Hepatic stellate cell (primary cell): ENCODE measurements around the gene FBXO8.
A peak's percentile ranks its signal among the peaks of the same experiment; 100 is the strongest.
"Not testable (repeated sequence)": the region's sequence is repeated elsewhere in the genome, so short reads cannot be mapped to it uniquely, and the experiment has no call there.

Source experiments
- DNase-seq: peaks from one replicate; pipeline ENCODE4 v3.0.0; 2011; ENCODE audit warnings: low spot score

FBXO8 gene

DNA sequence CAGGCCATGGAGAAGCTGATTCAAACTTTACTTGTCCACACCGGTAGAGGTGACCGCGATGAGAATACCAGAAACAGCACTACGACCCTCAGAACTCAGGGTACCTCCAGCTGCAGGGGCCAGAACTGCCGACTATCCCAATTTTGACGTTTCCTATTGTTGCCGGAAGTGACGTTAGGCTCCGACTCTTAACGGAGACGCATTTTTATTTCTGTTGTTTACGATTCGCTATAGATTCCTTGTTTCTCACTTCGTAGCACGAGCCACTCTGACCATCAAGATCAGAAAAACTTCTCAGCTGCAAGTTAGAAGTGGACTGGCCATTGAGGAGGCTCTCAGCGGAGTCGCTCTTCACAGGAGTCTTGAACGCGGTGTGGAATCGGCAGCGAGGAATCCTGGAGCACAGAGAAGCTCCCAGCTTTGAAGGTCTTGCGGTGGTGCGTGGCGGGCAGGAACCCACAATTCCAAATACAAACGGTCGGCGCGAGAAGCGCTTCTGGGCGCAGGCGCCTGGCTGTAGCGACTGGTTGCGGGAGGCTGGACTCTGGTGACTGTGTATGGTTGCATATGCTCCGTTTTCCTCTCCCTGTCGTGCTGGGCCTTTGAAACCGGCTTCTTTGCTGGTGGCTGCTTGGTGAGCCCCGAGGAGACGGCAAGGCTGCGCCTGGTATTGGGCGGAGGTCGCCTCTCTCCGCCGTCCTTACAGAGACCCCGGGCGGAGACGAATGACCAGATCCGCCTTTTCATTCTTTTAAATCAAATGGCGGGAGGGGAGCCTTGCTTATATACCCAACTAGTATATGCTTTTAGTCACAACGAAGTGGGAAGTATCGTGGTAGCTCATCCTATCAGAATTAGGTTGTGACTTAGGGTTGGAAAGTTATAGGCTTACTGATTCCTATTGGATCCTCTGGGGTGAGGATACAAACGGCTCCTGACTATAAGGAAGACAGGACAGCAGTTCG is at the start of gene FBXO8, which contains the start of gene CEP44:
Gene FBXO8, minus strand, starts transcription at position 161 of the 965 bp plus-strand sequence. CDS start 20,575 bp downstream, outside the sequence.
Gene CEP44, plus strand, starts transcription at position 405 of the 965 bp plus-strand sequence. CDS start 15,211 bp downstream, outside the sequence.
- DNase-seq: peak; percentile 67

- no peak for DNase-seq
Measured at GRCh38 chr4:174332741-174333493, 49.5 kb upstream of the FBXO8 start.

- no peak for DNase-seq
Measured at GRCh38 chr4:174324725-174325124, 41.3 kb upstream of the FBXO8 start.

DNA sequence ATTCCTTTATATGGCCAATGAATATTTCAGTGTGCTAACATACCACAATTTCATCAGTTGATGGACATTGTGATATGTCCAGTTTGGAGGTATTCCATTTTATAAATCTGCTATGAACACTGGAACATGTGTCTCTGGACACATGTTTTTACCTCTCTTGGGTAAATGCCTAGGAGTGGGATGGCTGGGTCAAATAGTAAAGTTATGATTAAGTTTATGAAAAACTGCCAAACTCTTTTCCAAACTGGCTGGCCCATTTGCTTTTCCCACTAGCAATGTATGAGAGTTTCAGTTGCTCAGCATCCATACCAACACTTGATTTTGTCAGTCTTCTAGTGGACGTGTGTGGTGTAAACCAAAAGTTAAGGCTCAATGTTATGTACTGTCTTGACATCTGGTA is 40.8 kb upstream of the FBXO8 start:
- DNase-seq: no peak

- no peak for DNase-seq
Measured at GRCh38 chr4:174320494-174321199, 37.2 kb upstream of the FBXO8 start.

- no peak for DNase-seq
Measured at GRCh38 chr4:174318829-174319764, 35.6 kb upstream of the FBXO8 start.

DNA sequence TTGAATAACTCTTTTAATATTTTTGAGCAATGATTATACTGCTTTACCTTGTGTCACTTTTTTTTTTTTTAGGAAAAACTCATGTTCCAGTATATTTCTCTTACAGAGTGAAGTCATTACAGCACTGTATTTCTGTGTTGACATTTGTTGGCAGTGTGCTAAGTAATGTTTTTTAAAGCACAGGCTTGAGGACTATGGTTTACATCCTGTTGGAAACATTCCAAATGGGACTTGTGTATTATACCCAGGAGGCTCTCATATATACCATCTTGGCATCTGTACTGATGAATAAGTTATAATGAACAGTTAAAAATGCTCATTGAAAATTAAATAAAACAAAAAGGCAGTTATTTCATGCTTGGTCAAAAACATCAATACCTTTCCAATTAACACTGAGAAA is 34.1 kb upstream of the FBXO8 start:
- no peak for DNase-seq

GRCh38 chr4:174316954-174317353 is 33.5 kb upstream of the FBXO8 start:
- no peak for DNase-seq

DNA sequence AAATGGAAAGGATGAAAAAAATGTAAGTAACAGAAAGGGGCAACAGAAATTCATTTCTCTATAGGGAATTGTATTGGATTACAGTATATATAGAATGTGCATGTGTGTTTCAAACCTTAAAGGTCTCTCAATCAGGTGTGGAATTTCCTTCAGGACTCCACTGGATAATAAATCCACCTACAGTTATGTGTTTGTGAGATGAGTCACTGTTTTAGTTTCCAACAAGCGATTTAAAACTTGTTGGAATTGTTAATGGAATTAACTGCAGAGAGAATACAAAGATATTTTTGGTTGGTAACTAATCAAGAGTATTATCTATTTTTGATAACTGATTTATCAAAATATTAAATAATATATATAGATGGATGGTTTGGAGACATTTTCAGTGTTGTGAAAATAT is 33.1 kb upstream of the FBXO8 start:
- no peak for DNase-seq

DNA sequence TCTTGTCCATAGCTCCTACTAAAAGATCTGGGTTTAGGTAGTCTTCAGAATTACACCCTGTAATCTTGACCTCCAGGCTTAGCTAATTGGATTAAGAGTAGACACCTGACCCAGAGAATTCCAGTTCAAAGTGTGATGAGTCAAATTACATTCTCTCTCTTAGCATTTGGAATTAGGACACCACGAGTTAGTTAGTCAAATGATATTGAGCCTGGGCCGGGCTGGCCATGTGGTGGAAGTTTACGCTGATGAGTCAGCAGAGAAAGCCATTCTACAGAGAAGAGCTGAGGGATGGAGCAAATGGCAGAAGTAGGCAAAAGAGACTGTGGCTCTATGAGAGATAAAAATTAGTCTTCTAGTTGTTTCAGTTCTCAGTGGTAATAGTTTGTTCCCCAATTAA is 31.3 kb upstream of the FBXO8 start:
- DNase-seq: peak; percentile 9

- DNase-seq: no peak
Measured at GRCh38 chr4:174314274-174314673, 30.8 kb upstream of the FBXO8 start.

GRCh38 chr4:174312993-174313392 is 29.5 kb upstream of the FBXO8 start:
- no peak for DNase-seq

DNA sequence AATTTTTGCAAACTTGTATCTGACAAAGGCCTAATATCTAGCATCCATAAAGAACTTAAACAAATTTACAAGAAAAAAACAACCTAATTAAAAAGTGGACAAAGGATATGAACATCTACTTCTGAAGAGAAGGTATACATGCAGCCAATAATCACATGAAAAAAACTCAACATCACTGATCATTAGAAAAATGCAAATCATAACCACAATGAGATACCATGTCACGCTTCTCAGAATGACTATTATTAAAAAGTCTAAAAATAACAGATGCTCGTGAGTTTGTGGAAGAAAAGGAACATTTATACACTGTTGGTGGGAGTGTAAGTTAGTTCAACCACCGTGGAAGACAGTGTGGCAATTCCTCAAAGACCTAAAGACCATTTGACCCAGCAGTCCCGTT is 24.2 kb upstream of the FBXO8 start:
- DNase-seq: no peak

- no peak for DNase-seq
Measured at GRCh38 chr4:174305961-174306360, 22.5 kb upstream of the FBXO8 start.

DNA sequence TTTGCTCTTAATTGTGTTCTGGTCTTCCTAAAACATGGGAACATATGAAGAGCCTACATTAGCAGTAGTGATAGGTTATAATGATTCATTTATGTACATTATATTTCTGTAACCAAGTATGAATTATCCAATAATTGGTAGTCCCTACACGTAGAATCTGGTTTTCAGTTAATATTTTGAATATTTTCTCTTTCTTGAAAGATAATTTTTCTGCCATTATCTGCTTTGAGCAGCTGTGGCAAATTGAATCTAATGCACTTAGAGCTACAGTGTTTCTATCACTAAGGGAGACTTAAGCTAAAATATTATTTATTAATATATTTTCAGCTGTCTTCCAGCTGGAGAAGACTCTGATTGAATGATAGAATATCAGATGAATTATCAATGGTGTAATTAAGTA is 21.2 kb upstream of the FBXO8 start:
- DNase-seq: no peak

- DNase-seq: no peak
Measured at GRCh38 chr4:174303687-174304086, 20.2 kb upstream of the FBXO8 start.

- not testable (repeated sequence) for DNase-seq
Measured at GRCh38 chr4:174295142-174295541, 11.7 kb upstream of the FBXO8 start.

- DNase-seq: not testable (repeated sequence)
Measured at GRCh38 chr4:174294641-174295040, 11.2 kb upstream of the FBXO8 start.

DNA sequence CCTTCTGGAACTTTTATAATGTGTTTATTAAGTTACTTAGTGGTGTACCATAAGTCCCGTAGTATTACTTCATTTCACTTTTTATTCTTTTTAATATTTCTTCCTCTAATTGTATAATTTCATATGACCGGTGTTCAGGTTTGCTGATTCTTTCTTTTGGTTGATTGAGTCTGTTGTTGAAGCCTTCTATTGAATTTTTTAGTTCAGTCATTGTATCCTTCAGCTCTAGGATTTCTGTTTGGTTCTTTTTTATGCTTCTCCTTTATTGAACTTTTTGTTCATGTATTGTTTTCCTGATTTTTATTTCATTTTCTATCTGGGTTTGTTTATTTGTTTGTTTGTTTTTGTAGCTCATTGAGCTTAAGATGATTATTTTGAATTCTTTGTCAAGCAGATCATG is 9.0 kb upstream of the FBXO8 start:
- no peak for DNase-seq

- DNase-seq: no peak
Measured at GRCh38 chr4:174286870-174287269, 3.4 kb upstream of the FBXO8 start.

GRCh38 chr4:174284487-174284886 is 1.0 kb upstream of the FBXO8 start:
- no peak for DNase-seq
